ENCODE measurements around the gene ADGRL1.

Gene ADGRL1

DNA sequence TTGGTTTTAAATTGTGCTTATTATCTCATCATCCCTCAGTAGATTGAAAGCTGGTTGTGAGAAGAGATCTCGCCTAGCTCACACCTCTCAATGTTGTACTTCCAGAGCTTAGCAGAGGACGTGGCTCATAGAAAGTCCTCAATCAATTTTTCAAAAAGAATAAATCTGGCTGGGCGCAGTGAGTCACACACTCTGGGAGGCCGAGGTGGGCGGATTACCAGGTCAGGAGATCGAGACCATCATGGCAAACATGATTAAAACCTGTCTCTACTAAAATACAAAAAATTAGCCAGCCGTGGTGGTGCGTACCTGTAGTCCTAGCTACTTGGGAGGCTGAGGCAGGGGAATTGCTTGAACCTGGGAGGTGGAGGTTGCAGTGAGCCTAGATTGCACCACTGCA, 64.9 kb downstream of the ADGRL1 start:
- no peak overlapping the region for H3K4me3 ChIP-seq (ENCODE audit: low read length)
- no peak for TF ChIP-seq CTCF (conservative IDR thresholded peaks at IDR 0.05; ENCODE audit: low read length)
- no peak for DNase-seq (ENCODE audit: low read depth)

GRCh38 chr19:14139944-14140343, 66.0 kb downstream of the ADGRL1 start:
- no peak overlapping the region for H3K4me3 ChIP-seq (ENCODE audit: low read length)
- no peak for DNase-seq (ENCODE audit: low read depth)
- TF ChIP-seq CTCF (conservative IDR thresholded peaks at IDR 0.05; ENCODE audit: low read length), result no peak

DNA sequence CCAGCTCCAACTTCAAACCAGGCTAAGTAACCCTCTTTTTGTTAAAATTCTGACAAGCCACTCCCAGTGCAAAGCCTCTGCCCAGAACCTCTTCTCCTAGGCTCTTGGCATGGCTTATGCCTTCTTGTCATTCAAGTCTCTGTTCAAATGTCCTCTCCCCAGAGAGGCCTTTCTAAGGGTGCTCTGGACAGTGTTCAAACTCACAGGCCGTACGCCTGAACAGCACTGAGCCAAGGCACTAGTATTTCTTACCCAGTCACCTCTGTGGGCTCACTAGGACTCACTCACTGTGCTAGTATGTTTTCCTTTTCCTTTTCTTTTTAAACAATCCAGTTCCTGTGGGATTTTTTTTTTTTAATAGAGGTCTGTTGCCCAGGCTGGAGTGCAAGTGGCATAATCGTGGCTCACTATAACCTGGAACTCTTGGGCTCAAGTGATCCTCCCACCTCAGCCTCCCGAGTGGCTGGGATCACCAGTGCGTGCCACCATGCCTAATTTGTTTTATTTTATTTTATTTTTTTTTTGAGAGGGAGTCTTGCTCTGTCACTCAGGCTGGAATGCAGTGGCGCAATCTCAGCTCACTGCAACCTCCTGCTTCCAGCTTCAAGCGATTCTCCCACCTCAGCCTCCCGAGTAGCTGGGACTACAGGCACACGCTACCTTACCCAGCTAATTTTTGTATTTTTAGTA, 67.2 kb downstream of the ADGRL1 start:
- no peak for TF ChIP-seq CTCF (conservative IDR thresholded peaks at IDR 0.05; ENCODE audit: low read length)
- H3K4me3 ChIP-seq (ENCODE audit: low read length), result no peak overlapping the region

GRCh38 chr19:14136509-14137281, 69.3 kb downstream of the ADGRL1 start, which contains the start of gene ASF1B:
TSS of gene ASF1B (minus strand) at chr19:14136589. CDS start at chr19:14136456, 133 bp downstream.
- DNase-seq (ENCODE audit: low read depth), result peak; percentile 100
- H3K4me3 ChIP-seq (ENCODE audit: low read length), result peak within 1 kb of the TSS; percentile 84
- TF ChIP-seq CTCF (conservative IDR thresholded peaks at IDR 0.05; ENCODE audit: low read length), result peak; percentile 57

More for the DNA sequence above, 67.2 kb downstream of the ADGRL1 start:
- DNase-seq (ENCODE audit: low read depth), result no peak

DNA sequence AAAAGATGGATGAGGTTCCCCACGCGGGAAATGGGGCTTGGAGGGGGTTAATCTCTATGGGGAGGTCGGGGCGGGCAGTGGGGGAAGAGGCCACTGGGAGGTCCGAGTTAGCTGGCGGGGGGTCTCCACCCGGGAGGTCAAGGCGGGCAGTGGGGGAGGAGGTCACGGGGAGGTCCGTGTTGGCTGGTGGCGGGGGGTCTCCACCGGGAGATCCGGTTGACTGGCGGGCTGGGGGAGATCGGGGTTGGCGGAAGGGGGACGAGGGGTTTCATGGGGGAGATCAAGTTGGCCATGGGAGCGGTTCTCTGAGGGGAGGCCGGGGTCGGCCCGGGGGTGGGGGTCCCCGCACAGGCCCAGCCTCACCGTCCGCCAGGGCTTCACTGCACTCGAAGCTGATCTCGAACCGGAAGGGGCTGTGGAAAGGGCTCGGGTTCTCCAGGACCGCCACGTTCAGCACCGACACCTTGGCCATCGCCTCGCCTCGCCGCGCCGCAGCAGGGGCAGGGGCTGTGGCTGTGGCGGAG, 69.9 kb downstream of the ADGRL1 start:
- DNase-seq (ENCODE audit: low read depth), result no peak
- H3K4me3 ChIP-seq (ENCODE audit: low read length), result peak overlapping the region; percentile 71
- TF ChIP-seq CTCF (conservative IDR thresholded peaks at IDR 0.05; ENCODE audit: low read length), result no peak

DNA sequence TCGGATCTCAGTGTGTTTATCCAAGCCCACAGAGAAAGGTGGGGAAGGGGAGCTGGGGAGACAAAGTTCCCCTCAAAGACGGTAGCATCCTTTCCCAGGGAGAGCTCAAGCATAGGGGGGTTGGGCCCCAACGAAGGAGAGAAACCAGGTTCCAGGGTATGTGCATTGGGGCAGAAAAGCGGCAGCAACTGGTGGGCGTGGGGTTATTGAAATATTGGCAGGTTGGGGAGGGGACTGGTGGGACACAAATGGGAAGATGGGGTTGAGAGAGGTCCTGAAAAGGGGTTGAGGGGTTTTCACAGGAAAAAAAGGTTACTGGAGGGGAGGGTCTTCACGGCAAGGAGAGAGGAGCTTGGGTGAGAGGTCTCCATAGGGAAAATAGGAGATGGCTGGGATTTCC, 70.6 kb downstream of the ADGRL1 start:
- TF ChIP-seq CTCF (conservative IDR thresholded peaks at IDR 0.05; ENCODE audit: low read length), result no peak
- H3K4me3 ChIP-seq (ENCODE audit: low read length), result peak overlapping the region; percentile 71
- DNase-seq (ENCODE audit: low read depth), result no peak

Measured in AG10803 (cell line).